Measurements from ENCODE around the gene DSTN.

The DSTN gene

DNA sequence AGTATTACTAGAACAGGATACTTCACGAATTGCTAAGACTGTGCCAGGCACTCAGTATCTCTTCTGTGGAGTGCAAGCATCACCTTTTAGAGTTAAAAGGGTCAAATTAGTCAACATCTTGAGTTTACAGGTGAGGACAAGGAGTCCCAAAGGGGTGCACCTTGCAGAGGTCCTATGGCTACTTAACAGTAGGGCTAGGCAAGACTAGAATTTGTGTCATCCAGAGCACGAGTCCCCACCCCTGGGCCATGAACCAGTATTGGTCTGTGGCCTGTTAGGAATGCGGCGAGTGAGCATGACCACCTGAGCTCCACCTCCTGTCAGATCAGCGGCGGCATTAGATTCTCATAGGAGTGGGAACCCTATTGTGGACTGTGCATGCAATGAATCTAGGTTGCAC lies 10.5 kb upstream of the DSTN start:
- TF ChIP-seq SP1 (IDR thresholded peaks at IDR 0.05) (no peak), LEF1 (IDR thresholded peaks at IDR 0.05; ENCODE audit: borderline replicate concordance) (no peak), HDGF (IDR thresholded peaks at IDR 0.05; ENCODE audit: borderline replicate concordance) (no peak), L3MBTL2 (conservative IDR thresholded peaks at IDR 0.05) (no peak), FOXA1 (IDR thresholded peaks at IDR 0.05) (no peak)
- DNase-seq (ENCODE audit: extremely low spot score), result no peak
- POLR2A ChIA-PET, result interaction anchor here (2.7 kb wide), 1 partner anchor 11 kb away, joined by 13 read pairs; the partner anchor contains the start of gene DSTN
- CTCF ChIA-PET, result interaction anchor here (1.5 kb wide), 1 partner anchor 11 kb away, joined by 3 read pairs; the partner anchor contains the start of gene DSTN

DNA sequence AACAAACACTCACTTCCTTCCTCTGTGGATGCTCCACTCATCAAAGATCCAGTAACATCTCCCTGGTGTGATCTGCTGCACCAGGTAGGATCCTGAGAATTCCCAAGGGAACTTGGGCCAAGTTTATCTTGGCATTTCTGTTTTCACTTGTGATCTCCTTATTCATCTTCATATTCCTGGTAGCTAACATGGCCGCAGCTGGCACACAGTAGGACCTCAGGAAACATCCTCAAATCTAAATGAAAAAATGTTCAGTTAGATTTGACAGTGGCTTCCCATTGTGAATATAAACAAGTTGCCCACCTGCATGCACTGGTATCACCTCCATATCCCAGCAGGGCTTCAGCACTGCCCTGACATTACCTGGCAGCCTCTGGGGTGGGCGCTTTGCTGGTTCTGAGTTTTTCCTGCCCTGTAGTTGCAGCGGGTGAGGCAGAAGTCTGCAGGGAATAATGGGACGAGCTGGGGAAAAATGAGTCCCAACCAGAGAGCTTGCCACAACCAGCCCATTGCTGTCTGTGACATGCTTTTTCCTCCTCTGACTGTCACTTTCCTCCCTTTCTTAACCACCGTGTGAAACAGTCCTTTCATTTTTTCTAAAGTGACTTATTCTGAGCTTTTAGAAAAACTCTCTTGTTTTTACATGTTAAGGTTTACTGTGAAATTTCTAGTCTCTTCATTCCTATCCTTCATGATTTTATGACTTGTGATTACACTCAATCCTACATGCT lies 9.4 kb upstream of the DSTN start:
- ChIA-PET CTCF (interaction anchor here (0.6 to 1.1 kb wide), 2 partner anchors 10 to 19 kb away, joined by 3 to 6 read pairs; no protein-coding TSS in a partner anchor), POLR2A (no interaction called here)
- TF ChIP-seq, protein P1, sequence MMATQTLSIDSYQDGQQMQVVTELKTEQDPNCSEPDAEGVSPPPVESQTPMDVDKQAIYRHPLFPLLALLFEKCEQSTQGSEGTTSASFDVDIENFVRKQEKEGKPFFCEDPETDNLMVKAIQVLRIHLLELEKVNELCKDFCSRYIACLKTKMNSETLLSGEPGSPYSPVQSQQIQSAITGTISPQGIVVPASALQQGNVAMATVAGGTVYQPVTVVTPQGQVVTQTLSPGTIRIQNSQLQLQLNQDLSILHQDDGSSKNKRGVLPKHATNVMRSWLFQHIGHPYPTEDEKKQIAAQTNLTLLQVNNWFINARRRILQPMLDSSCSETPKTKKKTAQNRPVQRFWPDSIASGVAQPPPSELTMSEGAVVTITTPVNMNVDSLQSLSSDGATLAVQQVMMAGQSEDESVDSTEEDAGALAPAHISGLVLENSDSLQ (IDR thresholded peaks at IDR 0.05), result no peak
- TF ChIP-seq TARDBP (IDR thresholded peaks at IDR 0.05), result no peak
- no peak for TF ChIP-seq CTBP1 (IDR thresholded peaks at IDR 0.05; ENCODE audit: borderline replicate concordance)
- TF ChIP-seq L3MBTL2 (conservative IDR thresholded peaks at IDR 0.05), result no peak
- no peak for TF ChIP-seq ZNF384 (IDR thresholded peaks at IDR 0.05)
- TF ChIP-seq LEF1 (IDR thresholded peaks at IDR 0.05; ENCODE audit: borderline replicate concordance), result no peak
- no peak for TF ChIP-seq SUZ12 (IDR thresholded peaks at IDR 0.05)
- no peak for TF ChIP-seq BHLHE40 (IDR thresholded peaks at IDR 0.05; ENCODE audit: borderline replicate concordance)
- TF ChIP-seq HDGF (IDR thresholded peaks at IDR 0.05; ENCODE audit: borderline replicate concordance), result no peak
- no peak for TF ChIP-seq NFRKB (IDR thresholded peaks at IDR 0.05)
- TF ChIP-seq FOXA1 (IDR thresholded peaks at IDR 0.05), result no peak
- TF ChIP-seq ELF4 (IDR thresholded peaks at IDR 0.05), result no peak
- TF ChIP-seq ARNT (IDR thresholded peaks at IDR 0.05), result no peak
- TF ChIP-seq FOXM1 (IDR thresholded peaks at IDR 0.05; ENCODE audit: borderline replicate concordance), result no peak
- no peak for DNase-seq (ENCODE audit: extremely low spot score)

GRCh38 chr20:17562804-17563305 lies 7.0 kb upstream of the DSTN start:
- POLR2A ChIA-PET, result no interaction called here
- DNase-seq (ENCODE audit: extremely low spot score), result no peak
- no peak for TF ChIP-seq NFRKB (IDR thresholded peaks at IDR 0.05)
- TF ChIP-seq HDGF (IDR thresholded peaks at IDR 0.05; ENCODE audit: borderline replicate concordance), result no peak
- no peak for TF ChIP-seq TARDBP (IDR thresholded peaks at IDR 0.05)
- TF ChIP-seq FOXA1 (IDR thresholded peaks at IDR 0.05), result no peak
- TF ChIP-seq CTBP1 (IDR thresholded peaks at IDR 0.05; ENCODE audit: borderline replicate concordance), result no peak
- no peak for TF ChIP-seq FOXM1 (IDR thresholded peaks at IDR 0.05; ENCODE audit: borderline replicate concordance)
- TF ChIP-seq ARNT (IDR thresholded peaks at IDR 0.05), result no peak
- TF ChIP-seq LEF1 (IDR thresholded peaks at IDR 0.05; ENCODE audit: borderline replicate concordance), result no peak
- CTCF ChIA-PET, result no interaction called here

GRCh38 chr20:17565169-17565845 lies 4.6 kb upstream of the DSTN start:
- DNase-seq (ENCODE audit: extremely low spot score), result no peak
- TF ChIP-seq SP1 (IDR thresholded peaks at IDR 0.05), result no peak
- TF ChIP-seq ZNF384 (IDR thresholded peaks at IDR 0.05), result no peak
- TF ChIP-seq TARDBP (IDR thresholded peaks at IDR 0.05), result no peak
- no peak for TF ChIP-seq ELF4 (IDR thresholded peaks at IDR 0.05)
- TF ChIP-seq BHLHE40 (IDR thresholded peaks at IDR 0.05; ENCODE audit: borderline replicate concordance), result no peak
- TF ChIP-seq CTBP1 (IDR thresholded peaks at IDR 0.05; ENCODE audit: borderline replicate concordance), result no peak
- no peak for TF ChIP-seq SUZ12 (IDR thresholded peaks at IDR 0.05)
- POLR2A ChIA-PET, result no interaction called here
- CTCF ChIA-PET, result no interaction called here

GRCh38 chr20:17566345-17566744 lies 3.5 kb upstream of the DSTN start:
- ChIA-PET POLR2A (no interaction called here), CTCF (no interaction called here)
- TF ChIP-seq TARDBP (IDR thresholded peaks at IDR 0.05), result no peak
- TF ChIP-seq ELF4 (IDR thresholded peaks at IDR 0.05), result no peak
- TF ChIP-seq L3MBTL2 (conservative IDR thresholded peaks at IDR 0.05), result no peak
- no peak for TF ChIP-seq HDGF (IDR thresholded peaks at IDR 0.05; ENCODE audit: borderline replicate concordance)
- TF ChIP-seq ZNF384 (IDR thresholded peaks at IDR 0.05), result no peak
- TF ChIP-seq ARNT (IDR thresholded peaks at IDR 0.05), result no peak
- TF ChIP-seq SUZ12 (IDR thresholded peaks at IDR 0.05), result no peak
- TF ChIP-seq, protein P1 (IDR thresholded peaks at IDR 0.05), result no peak
- TF ChIP-seq NFRKB (IDR thresholded peaks at IDR 0.05), result no peak
- TF ChIP-seq LEF1 (IDR thresholded peaks at IDR 0.05; ENCODE audit: borderline replicate concordance), result no peak
- TF ChIP-seq CTBP1 (IDR thresholded peaks at IDR 0.05; ENCODE audit: borderline replicate concordance), result no peak
- TF ChIP-seq FOXK2 (IDR thresholded peaks at IDR 0.05), result no peak
- no peak for TF ChIP-seq BHLHE40 (IDR thresholded peaks at IDR 0.05; ENCODE audit: borderline replicate concordance)
- no peak for TF ChIP-seq FOXM1 (IDR thresholded peaks at IDR 0.05; ENCODE audit: borderline replicate concordance)
- no peak for TF ChIP-seq SP1 (IDR thresholded peaks at IDR 0.05)
- no peak for TF ChIP-seq FOXA1 (IDR thresholded peaks at IDR 0.05)
- no peak for DNase-seq (ENCODE audit: extremely low spot score)

DNA sequence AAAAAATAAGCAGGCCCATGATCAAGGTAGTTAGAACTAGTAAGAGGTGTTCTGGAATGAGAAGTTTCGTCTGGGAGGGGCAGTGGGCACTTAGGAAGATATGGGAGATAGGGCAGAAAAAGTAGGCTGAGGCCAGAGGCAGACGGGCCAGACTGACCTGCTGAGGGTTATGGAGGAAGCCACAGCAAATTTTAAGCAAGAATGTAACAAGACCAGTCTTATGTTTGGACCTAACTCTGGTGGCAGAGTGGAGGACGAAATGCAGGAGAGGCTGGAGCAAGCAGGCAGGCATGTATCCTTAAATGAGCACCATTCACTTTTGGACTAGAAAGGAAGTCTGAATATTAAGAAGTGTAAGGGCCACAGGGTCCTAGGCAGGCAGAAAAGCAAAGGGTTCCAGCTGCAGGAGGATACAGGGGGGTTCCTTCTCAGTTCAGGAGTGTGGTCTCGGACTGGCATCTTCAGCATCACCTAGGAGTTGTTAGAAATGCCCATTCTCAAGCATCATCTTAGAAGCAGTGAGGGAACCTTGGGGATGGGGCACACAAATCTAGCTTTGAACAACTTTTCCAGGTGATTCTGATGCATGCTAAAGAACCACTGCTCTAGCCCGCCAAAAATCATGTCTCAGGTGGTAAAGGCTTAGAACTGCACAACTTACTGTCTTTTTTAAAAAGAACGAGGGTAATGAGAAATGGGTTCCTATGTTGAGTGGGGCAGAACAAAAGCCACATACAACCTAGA lies 1.7 kb upstream of the DSTN start:
- DNase-seq (ENCODE audit: extremely low spot score), result no peak
- ChIA-PET POLR2A (no interaction called here), CTCF (no interaction called here)
- no peak for TF ChIP-seq FOXA1 (IDR thresholded peaks at IDR 0.05)
- TF ChIP-seq ZNF384 (IDR thresholded peaks at IDR 0.05), result no peak
- no peak for TF ChIP-seq FOXM1 (IDR thresholded peaks at IDR 0.05; ENCODE audit: borderline replicate concordance)
- no peak for TF ChIP-seq SP1 (IDR thresholded peaks at IDR 0.05)
